ENCODE results near the gene CAB39L. TPM values are rescaled to one million over a fixed set of nuclear protein-coding genes. Genes with fewer than 3 reads are reported as not detected.

Gene CAB39L
- total and polyA plus RNA-seq, 2 of the 4 experiments (the other 2 are of a cell fraction) = 8.5 to 16.7 TPM

DNA sequence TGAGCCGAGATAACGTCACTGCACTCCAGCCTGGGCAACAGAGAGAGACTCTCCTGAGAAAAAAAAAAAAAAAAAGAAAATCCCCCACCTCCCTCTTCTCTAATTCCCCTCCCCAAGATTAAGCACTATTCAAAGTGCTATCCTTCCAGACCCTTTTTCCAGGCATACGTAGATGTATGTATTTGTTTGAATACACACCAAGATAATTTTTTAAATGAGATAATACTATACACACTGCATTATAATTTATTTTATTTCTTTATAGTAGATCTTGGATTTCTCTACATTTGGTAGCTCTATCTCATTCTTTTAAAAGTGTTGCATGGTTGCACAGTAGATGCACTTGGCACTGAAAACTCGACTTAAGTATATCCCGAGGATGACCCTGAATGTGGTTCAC lies 32.5 kb downstream of the CAB39L start:
- Histone ChIP-seq H2AK5ac (ENCODE audit: low read depth, low read length) (no peak overlapping the region), H3K79me1 (ENCODE audit: low read depth in 1 of 2, low read length in 2 of 2) (no peaks in the 10 kb centered on the region), H2BK120ac (ENCODE audit: low read depth, low read length) (no peak overlapping the region), H3K27me3 (ENCODE audit: control insufficient read depth, insufficient read depth, low read length) (no peaks in the 10 kb centered on the region), H2BK15ac (ENCODE audit: low read depth, low read length) (no peak overlapping the region), H4K5ac (ENCODE audit: low read depth, low read length) (no peak overlapping the region), H3K23ac (ENCODE audit: low read depth, low read length) (no peak overlapping the region), H4K8ac (ENCODE audit: low read depth in 2 of 2, low read length in 2 of 2) (no peak overlapping the region), H3K4me3 (ENCODE audit: insufficient read depth, low read depth, low read length) (no peak overlapping the region), H2BK5ac (ENCODE audit: low read depth, low read length, poor library complexity, severe bottlenecking) (no peak overlapping the region), H3K9me1 (ENCODE audit: insufficient read depth, low read length) (no peaks in the 10 kb centered on the region; the same call in 1 of the 2 replicates), H3K14ac (replicated peaks; ENCODE audit: low read depth, low read length) (no peak overlapping the region), H3K4me2 (ENCODE audit: low read depth, low read length) (no peak overlapping the region), H3K9me3 (ENCODE audit: control insufficient read depth, insufficient read depth, low read length) (no peaks in the 10 kb centered on the region), H2BK20ac (ENCODE audit: low read depth, low read length) (no peak overlapping the region), H3K27ac (ENCODE audit: insufficient read depth, low read length) (no peak overlapping the region), H4K91ac (ENCODE audit: insufficient read depth, low read depth, low read length) (no peak overlapping the region), H3K9ac (ENCODE audit: low read depth, low read length) (no peak overlapping the region), H3K18ac (ENCODE audit: low read depth, low read length) (no peak overlapping the region), H4K20me1 (ENCODE audit: insufficient read depth, low read length) (no peaks in the 10 kb centered on the region), H2AK9ac (replicated peaks; ENCODE audit: low read depth, low read length, poor library complexity) (no peak overlapping the region), H2AFZ (replicated peaks; ENCODE audit: low read length, poor library complexity) (no peak overlapping the region), H3K4me1 (ENCODE audit: control insufficient read depth, insufficient read depth, low read length) (no peaks in the 10 kb centered on the region), H3K56ac (ENCODE audit: extremely low read depth, insufficient read depth, low read length) (no peak overlapping the region), H3K36me3 (ENCODE audit: control insufficient read depth, insufficient read depth, low read length) (no peaks in the 10 kb centered on the region), H3K4ac (ENCODE audit: low read depth, low read length) (no peak overlapping the region)
- POLR2A ChIA-PET (ENCODE audit: unreplicated experiment) = no interaction called here
- CTCF ChIA-PET = no interaction called here
- BruUV-seq (replicated peaks) = no TSS peak
- TF ChIP-seq MXI1 (IDR thresholded peaks at IDR 0.05; ENCODE audit: borderline replicate concordance, low read depth, low read length) (no peak), BHLHE40 (IDR thresholded peaks at IDR 0.05; ENCODE audit: low read depth, low read length) (no peak), ELK1 (IDR thresholded peaks at IDR 0.05; ENCODE audit: borderline replicate concordance, low read depth, low read length) (no peak), RCOR1 (IDR thresholded peaks at IDR 0.05; ENCODE audit: insufficient replicate concordance, low read length) (no peak), MAZ (IDR thresholded peaks at IDR 0.05; ENCODE audit: borderline replicate concordance, low read depth, low read length) (no peak), NFE2L2 (IDR thresholded peaks at IDR 0.05; ENCODE audit: low read depth, low read length) (no peak), RAD21 (IDR thresholded peaks at IDR 0.05; ENCODE audit: low read length) (no peak), MAFK (IDR thresholded peaks at IDR 0.05; ENCODE audit: low read depth, low read length) (no peak), FOS (IDR thresholded peaks at IDR 0.05; ENCODE audit: low read depth, low read length) (no peak)
- TF ChIP-seq, protein P1, sequence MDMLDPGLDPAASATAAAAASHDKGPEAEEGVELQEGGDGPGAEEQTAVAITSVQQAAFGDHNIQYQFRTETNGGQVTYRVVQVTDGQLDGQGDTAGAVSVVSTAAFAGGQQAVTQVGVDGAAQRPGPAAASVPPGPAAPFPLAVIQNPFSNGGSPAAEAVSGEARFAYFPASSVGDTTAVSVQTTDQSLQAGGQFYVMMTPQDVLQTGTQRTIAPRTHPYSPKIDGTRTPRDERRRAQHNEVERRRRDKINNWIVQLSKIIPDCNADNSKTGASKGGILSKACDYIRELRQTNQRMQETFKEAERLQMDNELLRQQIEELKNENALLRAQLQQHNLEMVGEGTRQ (IDR thresholded peaks at IDR 0.05; ENCODE audit: low read depth, low read length) = no peak
- TF ChIP-seq, protein P2, sequence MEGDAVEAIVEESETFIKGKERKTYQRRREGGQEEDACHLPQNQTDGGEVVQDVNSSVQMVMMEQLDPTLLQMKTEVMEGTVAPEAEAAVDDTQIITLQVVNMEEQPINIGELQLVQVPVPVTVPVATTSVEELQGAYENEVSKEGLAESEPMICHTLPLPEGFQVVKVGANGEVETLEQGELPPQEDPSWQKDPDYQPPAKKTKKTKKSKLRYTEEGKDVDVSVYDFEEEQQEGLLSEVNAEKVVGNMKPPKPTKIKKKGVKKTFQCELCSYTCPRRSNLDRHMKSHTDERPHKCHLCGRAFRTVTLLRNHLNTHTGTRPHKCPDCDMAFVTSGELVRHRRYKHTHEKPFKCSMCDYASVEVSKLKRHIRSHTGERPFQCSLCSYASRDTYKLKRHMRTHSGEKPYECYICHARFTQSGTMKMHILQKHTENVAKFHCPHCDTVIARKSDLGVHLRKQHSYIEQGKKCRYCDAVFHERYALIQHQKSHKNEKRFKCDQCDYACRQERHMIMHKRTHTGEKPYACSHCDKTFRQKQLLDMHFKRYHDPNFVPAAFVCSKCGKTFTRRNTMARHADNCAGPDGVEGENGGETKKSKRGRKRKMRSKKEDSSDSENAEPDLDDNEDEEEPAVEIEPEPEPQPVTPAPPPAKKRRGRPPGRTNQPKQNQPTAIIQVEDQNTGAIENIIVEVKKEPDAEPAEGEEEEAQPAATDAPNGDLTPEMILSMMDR (conservative IDR thresholded peaks at IDR 0.05; ENCODE audit: low read depth, low read length) = no peak
- in situ Hi-C loops (cut with MboI; ENCODE audit: low sequenced_read_pairs) (no loop called here), intact Hi-C loops (cut with micrococcal nuclease) (no loop called here), dilution Hi-C loops (cut with HindIII; ENCODE audit: low sequenced_read_pairs, unreplicated experiment) (no loop called here)
- ATAC-seq (ENCODE audit: low read depth) (no peak), DNase-seq (no peak)
- no CpG with 5 or more reads among the region's 5 CpGs for WGBS, 2 experiments (ENCODE audit: extremely low coverage in 2 of 2, insufficient read length in 1 of 2)
